ENCODE results near the gene MUC4. TPM values are rescaled to one million over a fixed set of nuclear protein-coding genes. Genes with fewer than 3 reads are reported as not detected.
"Not testable (repeated sequence)": the region's sequence is repeated elsewhere in the genome, so short reads cannot be mapped to it uniquely, and the experiment has no call there.

Gene MUC4
- polyA plus RNA-seq, 3 donors = 0.65 to 1.2 (median 0.83) TPM

- DNase-seq (ENCODE audit: extremely low read depth in 1 of 11, low read depth in 9 of 11, low spot score in 4 of 11) = not testable (repeated sequence)
Observed at GRCh38 chr3:195712535-195712910, 99.2 kb downstream of the MUC4 start.

- DNase-seq (ENCODE audit: extremely low read depth in 1 of 11, low read depth in 9 of 11, low spot score in 4 of 11) = no peak
Observed at GRCh38 chr3:195711813-195712534, 99.8 kb downstream of the MUC4 start.

GRCh38 chr3:195711091-195711812, 100.5 kb downstream of the MUC4 start:
- not testable (repeated sequence) for DNase-seq (ENCODE audit: extremely low read depth in 1 of 11, low read depth in 9 of 11, low spot score in 4 of 11)

GRCh38 chr3:195710126-195710905, 101.4 kb downstream of the MUC4 start:
- DNase-seq (ENCODE audit: extremely low read depth in 1 of 11, low read depth in 9 of 11, low spot score in 4 of 11) = not testable (repeated sequence)

GRCh38 chr3:195709676-195710085, 102.0 kb downstream of the MUC4 start:
- no peak for DNase-seq (ENCODE audit: extremely low read depth in 1 of 11, low read depth in 9 of 11, low spot score in 4 of 11)

- no peak for DNase-seq (ENCODE audit: extremely low read depth in 1 of 11, low read depth in 9 of 11, low spot score in 4 of 11)
Observed at GRCh38 chr3:195708626-195709481, 102.9 kb downstream of the MUC4 start.

GRCh38 chr3:195708061-195708460, 103.7 kb downstream of the MUC4 start:
- no peak for DNase-seq (ENCODE audit: extremely low read depth in 1 of 11, low read depth in 9 of 11, low spot score in 4 of 11)

GRCh38 chr3:195705081-195705991, 106.4 kb downstream of the MUC4 start:
- no peak for DNase-seq (ENCODE audit: extremely low read depth in 1 of 11, low read depth in 9 of 11, low spot score in 4 of 11)

- no peak for DNase-seq (ENCODE audit: extremely low read depth in 1 of 11, low read depth in 9 of 11, low spot score in 4 of 11)
Observed at GRCh38 chr3:195704433-195704999, 107.2 kb downstream of the MUC4 start.

GRCh38 chr3:195703776-195704175, 108.0 kb downstream of the MUC4 start:
- no peak for DNase-seq (ENCODE audit: extremely low read depth in 1 of 11, low read depth in 9 of 11, low spot score in 4 of 11)

GRCh38 chr3:195701042-195701915, 110.5 kb downstream of the MUC4 start:
- no peak for DNase-seq (ENCODE audit: extremely low read depth in 1 of 11, low read depth in 9 of 11, low spot score in 4 of 11)

- DNase-seq (ENCODE audit: extremely low read depth in 1 of 11, low read depth in 9 of 11, low spot score in 4 of 11) = no peak
Observed at GRCh38 chr3:195700319-195700718, 111.4 kb downstream of the MUC4 start.

GRCh38 chr3:195699860-195700259, 111.9 kb downstream of the MUC4 start:
- DNase-seq (ENCODE audit: extremely low read depth in 1 of 11, low read depth in 9 of 11, low spot score in 4 of 11) = no peak

- DNase-seq (ENCODE audit: extremely low read depth in 1 of 11, low read depth in 9 of 11, low spot score in 4 of 11) = no peak
Observed at GRCh38 chr3:195699388-195699771, 112.3 kb downstream of the MUC4 start.

GRCh38 chr3:195698647-195699387, 112.9 kb downstream of the MUC4 start:
- DNase-seq (ENCODE audit: extremely low read depth in 1 of 11, low read depth in 9 of 11, low spot score in 4 of 11) = no peak

- no peak for DNase-seq (ENCODE audit: extremely low read depth in 1 of 11, low read depth in 9 of 11, low spot score in 4 of 11)
Observed at GRCh38 chr3:195698325-195698646, 113.4 kb downstream of the MUC4 start.
